ENCODE data around the gene TRIO.

TRIO gene

GRCh38 chr5:14309878-14310531, 166.9 kb downstream of the TRIO start:
- H4K8ac ChIP-seq (ENCODE audit: low read depth, low read length) = no peak overlapping the region
- WGBS (ENCODE audit: extremely low coverage, insufficient coverage, low lambda C conversion rate) = no CpG with 5 or more reads among the region's 8 CpGs
- peaks cover 16% of the 10 kb centered on the region for H3K79me1 ChIP-seq (ENCODE audit: low read length)
- peaks cover 2% of the 10 kb centered on the region for H3K79me2 ChIP-seq (ENCODE audit: control insufficient read depth, insufficient read depth, low read length)
- H3K4me3 ChIP-seq (ENCODE audit: low read length) = no peak overlapping the region
- H2AK5ac ChIP-seq (ENCODE audit: low read length) = no peak overlapping the region
- H3K27ac ChIP-seq (ENCODE audit: low read depth, low read length) = no peak overlapping the region
- no peak overlapping the region for H2BK120ac ChIP-seq (ENCODE audit: low read depth, low read length)
- H3K4me2 ChIP-seq (ENCODE audit: low read length) = no peak overlapping the region
- H3K4ac ChIP-seq (ENCODE audit: low read depth, low read length) = no peak overlapping the region
- H3K18ac ChIP-seq (ENCODE audit: low read length) = no peak overlapping the region
- no peak overlapping the region for H3K56ac ChIP-seq (ENCODE audit: low read length)
- no peak overlapping the region for H3K23ac ChIP-seq (ENCODE audit: low read length)
- no peak overlapping the region for H2BK5ac ChIP-seq (ENCODE audit: low read length)
- H4K5ac ChIP-seq (ENCODE audit: low read length) = no peak overlapping the region
- H3K27me3 ChIP-seq (ENCODE audit: insufficient read depth, low read length, poor library complexity) = no peaks in the 10 kb centered on the region
- H3K9ac ChIP-seq (ENCODE audit: low read length) = no peak overlapping the region
- H3K36me3 ChIP-seq (ENCODE audit: control insufficient read depth, insufficient read depth, low read length) = peaks cover 2% of the 10 kb centered on the region
- no peaks in the 10 kb centered on the region for H3K4me1 ChIP-seq (ENCODE audit: control insufficient read depth, low read depth, low read length)
- DNase-seq = no peak
- H2BK15ac ChIP-seq (replicated peaks; ENCODE audit: low read depth) = no peak overlapping the region

- Histone ChIP-seq H2AK5ac (ENCODE audit: low read length) (no peak overlapping the region), H3K23ac (ENCODE audit: low read length) (no peak overlapping the region), H2BK15ac (replicated peaks; ENCODE audit: low read depth) (no peak overlapping the region), H3K4me2 (ENCODE audit: low read length) (no peak overlapping the region), H4K8ac (ENCODE audit: low read depth, low read length) (no peak overlapping the region), H4K5ac (ENCODE audit: low read length) (no peak overlapping the region), H3K4ac (ENCODE audit: low read depth, low read length) (no peak overlapping the region), H2BK120ac (ENCODE audit: low read depth, low read length) (no peak overlapping the region), H3K27ac (ENCODE audit: low read depth, low read length) (no peak overlapping the region), H3K79me1 (ENCODE audit: low read length) (peaks cover 18% of the 10 kb centered on the region), H3K4me3 (ENCODE audit: low read length) (no peak overlapping the region), H3K36me3 (ENCODE audit: control insufficient read depth, insufficient read depth, low read length) (peaks cover 2% of the 10 kb centered on the region), H3K4me1 (ENCODE audit: control insufficient read depth, low read depth, low read length) (no peaks in the 10 kb centered on the region), H3K27me3 (ENCODE audit: insufficient read depth, low read length, poor library complexity) (no peaks in the 10 kb centered on the region), H3K9ac (ENCODE audit: low read length) (no peak overlapping the region), H2BK5ac (ENCODE audit: low read length) (no peak overlapping the region), H3K56ac (ENCODE audit: low read length) (no peak overlapping the region), H3K79me2 (ENCODE audit: control insufficient read depth, insufficient read depth, low read length) (peaks cover 2% of the 10 kb centered on the region), H3K18ac (ENCODE audit: low read length) (no peak overlapping the region)
- no peak for DNase-seq
- no CpG with 5 or more reads among the region's 8 CpGs for WGBS (ENCODE audit: extremely low coverage, insufficient coverage, low lambda C conversion rate)
Observed at GRCh38 chr5:14310901-14311300, 167.8 kb downstream of the TRIO start.

- Histone ChIP-seq H3K4me1 (ENCODE audit: control insufficient read depth, low read depth, low read length) (no peaks in the 10 kb centered on the region), H3K56ac (ENCODE audit: low read length) (no peak overlapping the region), H2BK15ac (replicated peaks; ENCODE audit: low read depth) (no peak overlapping the region), H3K4me3 (ENCODE audit: low read length) (no peak overlapping the region), H2AK5ac (ENCODE audit: low read length) (no peak overlapping the region), H3K9ac (ENCODE audit: low read length) (no peak overlapping the region), H2BK5ac (ENCODE audit: low read length) (no peak overlapping the region), H3K18ac (ENCODE audit: low read length) (no peak overlapping the region), H3K4ac (ENCODE audit: low read depth, low read length) (no peak overlapping the region), H3K27ac (ENCODE audit: low read depth, low read length) (no peak overlapping the region), H3K27me3 (ENCODE audit: insufficient read depth, low read length, poor library complexity) (no peaks in the 10 kb centered on the region), H4K8ac (ENCODE audit: low read depth, low read length) (no peak overlapping the region), H3K36me3 (ENCODE audit: control insufficient read depth, insufficient read depth, low read length) (peaks cover 5% of the 10 kb centered on the region), H2BK120ac (ENCODE audit: low read depth, low read length) (no peak overlapping the region), H3K4me2 (ENCODE audit: low read length) (no peak overlapping the region), H3K79me1 (ENCODE audit: low read length) (peaks cover 17% of the 10 kb centered on the region), H4K5ac (ENCODE audit: low read length) (no peak overlapping the region), H3K79me2 (ENCODE audit: control insufficient read depth, insufficient read depth, low read length) (no peaks in the 10 kb centered on the region), H3K23ac (ENCODE audit: low read length) (no peak overlapping the region)
- no CpG with 5 or more reads among the region's 4 CpGs for WGBS (ENCODE audit: extremely low coverage, insufficient coverage, low lambda C conversion rate)
- DNase-seq = no peak
Observed at GRCh38 chr5:14313986-14314690, 171.0 kb downstream of the TRIO start.

- no peaks in the 10 kb centered on the region for H3K79me2 ChIP-seq (ENCODE audit: control insufficient read depth, insufficient read depth, low read length)
- H4K8ac ChIP-seq (ENCODE audit: low read depth, low read length) = no peak overlapping the region
- H3K23ac ChIP-seq (ENCODE audit: low read length) = no peak overlapping the region
- no peak overlapping the region for H2BK5ac ChIP-seq (ENCODE audit: low read length)
- H3K79me1 ChIP-seq (ENCODE audit: low read length) = peaks cover 11% of the 10 kb centered on the region
- no peaks in the 10 kb centered on the region for H3K4me1 ChIP-seq (ENCODE audit: control insufficient read depth, low read depth, low read length)
- no peak overlapping the region for H3K4me3 ChIP-seq (ENCODE audit: low read length)
- H3K18ac ChIP-seq (ENCODE audit: low read length) = no peak overlapping the region
- H3K27ac ChIP-seq (ENCODE audit: low read depth, low read length) = no peak overlapping the region
- no peak overlapping the region for H3K4ac ChIP-seq (ENCODE audit: low read depth, low read length)
- H3K36me3 ChIP-seq (ENCODE audit: control insufficient read depth, insufficient read depth, low read length) = peaks cover 3% of the 10 kb centered on the region
- no peak overlapping the region for H3K9ac ChIP-seq (ENCODE audit: low read length)
- no peak overlapping the region for H2BK15ac ChIP-seq (replicated peaks; ENCODE audit: low read depth)
- H4K5ac ChIP-seq (ENCODE audit: low read length) = no peak overlapping the region
- no peak overlapping the region for H3K4me2 ChIP-seq (ENCODE audit: low read length)
- no peak overlapping the region for H2AK5ac ChIP-seq (ENCODE audit: low read length)
- no peak overlapping the region for H2BK120ac ChIP-seq (ENCODE audit: low read depth, low read length)
- no CpG with 5 or more reads among the region's 12 CpGs for WGBS (ENCODE audit: extremely low coverage, insufficient coverage, low lambda C conversion rate)
- H3K56ac ChIP-seq (ENCODE audit: low read length) = no peak overlapping the region
- DNase-seq = no peak
- no peaks in the 10 kb centered on the region for H3K27me3 ChIP-seq (ENCODE audit: insufficient read depth, low read length, poor library complexity)
Observed at GRCh38 chr5:14316471-14316870, 173.3 kb downstream of the TRIO start.

GRCh38 chr5:14319102-14319501, 176.0 kb downstream of the TRIO start:
- Histone ChIP-seq H2BK15ac (replicated peaks; ENCODE audit: low read depth) (no peak overlapping the region), H3K4ac (ENCODE audit: low read depth, low read length) (no peak overlapping the region), H3K79me1 (ENCODE audit: low read length) (peaks cover 6% of the 10 kb centered on the region), H3K27ac (ENCODE audit: low read depth, low read length) (no peak overlapping the region), H4K5ac (ENCODE audit: low read length) (no peak overlapping the region), H4K8ac (ENCODE audit: low read depth, low read length) (no peak overlapping the region), H3K79me2 (ENCODE audit: control insufficient read depth, insufficient read depth, low read length) (no peaks in the 10 kb centered on the region), H3K9ac (ENCODE audit: low read length) (no peak overlapping the region), H3K18ac (ENCODE audit: low read length) (no peak overlapping the region), H3K4me3 (ENCODE audit: low read length) (no peak overlapping the region), H2BK120ac (ENCODE audit: low read depth, low read length) (no peak overlapping the region), H3K36me3 (ENCODE audit: control insufficient read depth, insufficient read depth, low read length) (peaks cover 3% of the 10 kb centered on the region), H3K4me1 (ENCODE audit: control insufficient read depth, low read depth, low read length) (no peaks in the 10 kb centered on the region), H2AK5ac (ENCODE audit: low read length) (no peak overlapping the region), H3K56ac (ENCODE audit: low read length) (no peak overlapping the region), H3K23ac (ENCODE audit: low read length) (no peak overlapping the region), H3K4me2 (ENCODE audit: low read length) (no peak overlapping the region), H3K27me3 (ENCODE audit: insufficient read depth, low read length, poor library complexity) (no peaks in the 10 kb centered on the region), H2BK5ac (ENCODE audit: low read length) (no peak overlapping the region)
- no peak for DNase-seq
- no CpG with 5 or more reads among the region's 1 CpG for WGBS (ENCODE audit: extremely low coverage, insufficient coverage, low lambda C conversion rate)
